HG03575 (cell line): Measurements from ENCODE around the gene TADA1.
"Not testable (repeated sequence)": the region's sequence is repeated elsewhere in the genome, so short reads cannot be mapped to it uniquely, and the experiment has no call there.

Source experiments
- ATAC-seq: cut with Tn5 transposase; IDR thresholded peaks from one replicate; pipeline ENCODE4 v1.9.1; 2021; ENCODE audit not compliant: unreplicated experiment, insufficient number of reproducible peaks, low FRiP score; ENCODE audit errors: extremely low read depth

The TADA1 gene

GRCh38 chr1:166900987-166901386 lies 24.9 kb upstream of the TADA1 start:
- no peak for ATAC-seq

- no peak for ATAC-seq
These were observed 23.7 kb upstream of the TADA1 start for GRCh38 chr1:166899769-166900168.

GRCh38 chr1:166895766-166896165 lies 19.7 kb upstream of the TADA1 start:
- no peak for ATAC-seq

GRCh38 chr1:166889776-166890175 lies 13.7 kb upstream of the TADA1 start:
- no peak for ATAC-seq

- ATAC-seq, result no peak
These were observed 12.5 kb upstream of the TADA1 start for GRCh38 chr1:166888373-166889111.

GRCh38 chr1:166884971-166885370 lies 8.9 kb upstream of the TADA1 start:
- ATAC-seq, result no peak

GRCh38 chr1:166884040-166884642 lies 8.1 kb upstream of the TADA1 start:
- no peak for ATAC-seq

- ATAC-seq, result no peak
These were observed 6.8 kb upstream of the TADA1 start for GRCh38 chr1:166882893-166883292.

- ATAC-seq, result not testable (repeated sequence)
These were observed 2.3 kb upstream of the TADA1 start for GRCh38 chr1:166878173-166878917.

- no peak for ATAC-seq
These were observed 425 bp upstream of the TADA1 start for GRCh38 chr1:166876540-166876838.

- ATAC-seq, result no peak
These were observed 746 bp downstream of the TADA1 start for GRCh38 chr1:166875302-166875733.

GRCh38 chr1:166874464-166874863 lies 1.6 kb downstream of the TADA1 start:
- no peak for ATAC-seq

GRCh38 chr1:166870584-166870983 lies 5.5 kb downstream of the TADA1 start:
- ATAC-seq, result no peak

GRCh38 chr1:166869318-166870099 lies 6.6 kb downstream of the TADA1 start:
- ATAC-seq, result no peak

- no peak for ATAC-seq
These were observed 7.4 kb downstream of the TADA1 start for GRCh38 chr1:166868639-166869038.

GRCh38 chr1:166865926-166866325 lies 10.1 kb downstream of the TADA1 start:
- ATAC-seq, result no peak

- ATAC-seq, result no peak
These were observed 16.5 kb downstream of the TADA1 start for GRCh38 chr1:166859597-166859996.

- ATAC-seq, result no peak
These were observed 17.2 kb downstream of the TADA1 start for GRCh38 chr1:166858726-166859419.

GRCh38 chr1:166857995-166858394 lies 18.1 kb downstream of the TADA1 start:
- ATAC-seq, result no peak
